MM.1S (cell line): ENCODE measurements around the gene ACADVL.

Source experiments
- EZH2 ChIP-seq: fragments of 300-600 bp; sonication (generic); optimal IDR thresholded peaks from 2 replicates; pipeline ENCODE3; 2017; ENCODE audit warnings: low read depth, mild to moderate bottlenecking, antibody characterized with exemption, low read length, mixed read lengths
- TF ChIP-seq, protein P1 (sequence below): fragments of 300-600 bp; sonication (generic); IDR thresholded peaks from 2 replicates; pipeline ENCODE4 v1.5.1; 2016; ENCODE audit warnings: antibody characterized with exemption, low read length, mixed read lengths

DNA sequence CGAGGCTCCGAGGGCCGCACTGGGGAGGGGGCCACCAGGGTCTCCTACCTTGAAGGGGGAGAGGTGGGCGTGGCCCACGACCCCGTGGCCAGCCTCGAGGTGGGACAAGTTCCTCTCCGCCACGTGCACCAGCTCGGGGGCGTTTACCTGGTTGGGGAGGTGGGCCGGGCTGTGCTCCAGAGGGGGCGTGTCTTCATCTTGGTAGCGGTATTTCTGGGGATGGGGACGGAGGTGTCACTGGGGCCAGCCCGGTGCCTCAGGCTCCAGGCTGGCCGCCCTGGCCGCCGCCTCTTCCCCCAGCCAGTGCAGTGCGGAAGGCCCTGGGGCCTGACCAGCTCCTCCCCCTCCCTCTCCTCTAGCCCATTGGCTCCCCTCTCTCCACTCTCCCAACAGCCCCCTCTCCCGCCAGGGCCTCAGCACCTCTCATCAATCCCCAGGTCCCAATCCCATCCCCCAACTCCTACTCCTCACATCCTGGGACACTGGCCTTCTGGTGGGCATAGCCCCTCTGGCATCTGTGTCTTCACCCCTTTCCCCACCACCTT lies 11.6 kb upstream of the ACADVL start:
- TF ChIP-seq, protein P1, sequence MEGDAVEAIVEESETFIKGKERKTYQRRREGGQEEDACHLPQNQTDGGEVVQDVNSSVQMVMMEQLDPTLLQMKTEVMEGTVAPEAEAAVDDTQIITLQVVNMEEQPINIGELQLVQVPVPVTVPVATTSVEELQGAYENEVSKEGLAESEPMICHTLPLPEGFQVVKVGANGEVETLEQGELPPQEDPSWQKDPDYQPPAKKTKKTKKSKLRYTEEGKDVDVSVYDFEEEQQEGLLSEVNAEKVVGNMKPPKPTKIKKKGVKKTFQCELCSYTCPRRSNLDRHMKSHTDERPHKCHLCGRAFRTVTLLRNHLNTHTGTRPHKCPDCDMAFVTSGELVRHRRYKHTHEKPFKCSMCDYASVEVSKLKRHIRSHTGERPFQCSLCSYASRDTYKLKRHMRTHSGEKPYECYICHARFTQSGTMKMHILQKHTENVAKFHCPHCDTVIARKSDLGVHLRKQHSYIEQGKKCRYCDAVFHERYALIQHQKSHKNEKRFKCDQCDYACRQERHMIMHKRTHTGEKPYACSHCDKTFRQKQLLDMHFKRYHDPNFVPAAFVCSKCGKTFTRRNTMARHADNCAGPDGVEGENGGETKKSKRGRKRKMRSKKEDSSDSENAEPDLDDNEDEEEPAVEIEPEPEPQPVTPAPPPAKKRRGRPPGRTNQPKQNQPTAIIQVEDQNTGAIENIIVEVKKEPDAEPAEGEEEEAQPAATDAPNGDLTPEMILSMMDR = no peak
- no peak for TF ChIP-seq EZH2
